Tibial nerve (tissue), 4 donors: ENCODE data around the gene PTPRD.

ENCODE experiments used
- EP300 ChIP-seq, 2 donors: sonication (generic); formaldehyde crosslinking; IDR thresholded peaks; one replicate each; pipeline ENCODE4 v1.6.1; 2017; ENCODE audit warnings: antibody characterized with exemption in 2 of 2, mild to moderate bottlenecking in 1 of 2
- POLR2A ChIP-seq, 2 donors: fragments of 450-650 bp; IDR thresholded peaks; one replicate each; pipeline ENCODE4 v1.6.1; 2017; ENCODE audit warnings: antibody characterized with exemption in 2 of 2, mild to moderate bottlenecking in 2 of 2, moderate library complexity in 2 of 2
- TF ChIP-seq, protein P1 (sequence below), 5 experiments: fragments of 200-600 bp in 3 of 5; fragments of 450-650 bp in 2 of 5; sonication (generic) in 3 of 5; IDR thresholded peaks; one replicate each; pipeline ENCODE4 v1.5.1; 2016 to 2019; ENCODE audit warnings: antibody characterized with exemption in 5 of 5, mild to moderate bottlenecking in 3 of 5, moderate library complexity in 2 of 5

- TF ChIP-seq, protein P1, sequence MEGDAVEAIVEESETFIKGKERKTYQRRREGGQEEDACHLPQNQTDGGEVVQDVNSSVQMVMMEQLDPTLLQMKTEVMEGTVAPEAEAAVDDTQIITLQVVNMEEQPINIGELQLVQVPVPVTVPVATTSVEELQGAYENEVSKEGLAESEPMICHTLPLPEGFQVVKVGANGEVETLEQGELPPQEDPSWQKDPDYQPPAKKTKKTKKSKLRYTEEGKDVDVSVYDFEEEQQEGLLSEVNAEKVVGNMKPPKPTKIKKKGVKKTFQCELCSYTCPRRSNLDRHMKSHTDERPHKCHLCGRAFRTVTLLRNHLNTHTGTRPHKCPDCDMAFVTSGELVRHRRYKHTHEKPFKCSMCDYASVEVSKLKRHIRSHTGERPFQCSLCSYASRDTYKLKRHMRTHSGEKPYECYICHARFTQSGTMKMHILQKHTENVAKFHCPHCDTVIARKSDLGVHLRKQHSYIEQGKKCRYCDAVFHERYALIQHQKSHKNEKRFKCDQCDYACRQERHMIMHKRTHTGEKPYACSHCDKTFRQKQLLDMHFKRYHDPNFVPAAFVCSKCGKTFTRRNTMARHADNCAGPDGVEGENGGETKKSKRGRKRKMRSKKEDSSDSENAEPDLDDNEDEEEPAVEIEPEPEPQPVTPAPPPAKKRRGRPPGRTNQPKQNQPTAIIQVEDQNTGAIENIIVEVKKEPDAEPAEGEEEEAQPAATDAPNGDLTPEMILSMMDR (IDR thresholded peaks at IDR 0.05), result no peak
- TF ChIP-seq POLR2A (IDR thresholded peaks at IDR 0.05) (no peak), EP300 (IDR thresholded peaks at IDR 0.05) (no peak)
Measured at GRCh38 chr9:8268216-8268878, 2344.5 kb downstream of the PTPRD start.
